K562 (cell line): ENCODE results near the gene HNMT.

Source experiments
- ARID4B ChIP-seq: sonication (generic); formaldehyde crosslinking; IDR thresholded peaks from 2 replicates; pipeline ENCODE4 v1.8.0; 2022; ENCODE audit warnings: mild to moderate bottlenecking, missing genetic modification reagents
- ATF1 ChIP-seq, 2 experiments: fragments of 450-650 bp in 1 of 2; IDR thresholded peaks; 2 replicates each; pipeline ENCODE4 v1.6.1; 2016; ENCODE audit warnings: missing compliant biosample characterization in 1 of 2, missing genetic modification characterization in 1 of 2
- CBX2 ChIP-seq: fragments of 200-600 bp; sonication (generic); IDR thresholded peaks from one replicate; pipeline ENCODE4 v1.6.1; 2012; ENCODE audit warnings: mild to moderate bottlenecking, low read length, inconsistent platforms; ENCODE audit not compliant: insufficient read depth, poor library complexity, severe bottlenecking
- CTCF ChIP-seq, 3 experiments: IDR thresholded peaks in 2 of 3; conservative IDR thresholded peaks in 1 of 3; 2 replicates each; pipeline ENCODE4 v1.5.1; 2011 to 2012; ENCODE audit warnings: low read length in 3 of 3, mild to moderate bottlenecking in 3 of 3, control low read depth in 2 of 3, improper control_type of control experiment in 1 of 3, inconsistent platforms in 1 of 3, low read depth in 1 of 3, mixed read lengths in 1 of 3, moderate library complexity in 1 of 3; ENCODE audit not compliant: insufficient read depth in 2 of 3
- EGR1 ChIP-seq: fragments of 450-650 bp; conservative IDR thresholded peaks from 2 replicates; pipeline ENCODE4 v1.6.1; 2017; ENCODE audit warnings: mild to moderate bottlenecking
- ELF1 ChIP-seq: fragments of 200-800 bp; sonication (Bioruptor generic); IDR thresholded peaks from 2 replicates; pipeline ENCODE4 v1.6.1; 2016; ENCODE audit warnings: missing genetic modification characterization, missing compliant biosample characterization
- EZH2 ChIP-seq: IDR thresholded peaks from 2 replicates; pipeline ENCODE4 v1.6.1; 2012; ENCODE audit warnings: low read depth, mild to moderate bottlenecking, inconsistent platforms, low read length, borderline replicate concordance
- GABPA ChIP-seq: fragments of 200-800 bp; sonication (Bioruptor generic); conservative IDR thresholded peaks from 2 replicates; pipeline ENCODE4 v1.6.1; 2016; ENCODE audit warnings: low read depth, missing genetic modification characterization, missing compliant biosample characterization
- L3MBTL2 ChIP-seq: fragments of 450-650 bp; IDR thresholded peaks from 2 replicates; pipeline ENCODE4 v1.6.1; 2016; ENCODE audit warnings: mild to moderate bottlenecking, moderate library complexity
- SP2 ChIP-seq: IDR thresholded peaks from 2 replicates; pipeline ENCODE4 v1.6.1; 2011; ENCODE audit warnings: mild to moderate bottlenecking, low read depth, low read length, moderate library complexity; ENCODE audit not compliant: poor library complexity, severe bottlenecking; ENCODE audit errors: extremely low read depth
- STAT5B ChIP-seq: fragments of 250-450 bp; sonication (Bioruptor Pico); IDR thresholded peaks from 2 replicates; pipeline ENCODE4 v1.8.0; 2021; ENCODE audit warnings: mild to moderate bottlenecking, inconsistent platforms
- TF ChIP-seq, protein P1 (sequence below), 2 experiments: fragments of 450-650 bp in 1 of 2; IDR thresholded peaks; 2 replicates each; pipeline ENCODE4 v1.6.1; 2011 to 2017; ENCODE audit warnings: low read depth in 2 of 2, antibody characterized with exemption in 1 of 2, borderline replicate concordance in 1 of 2, low read length in 1 of 2, mild to moderate bottlenecking in 1 of 2, mixed read lengths in 1 of 2; ENCODE audit not compliant: control insufficient read depth in 1 of 2

DNA sequence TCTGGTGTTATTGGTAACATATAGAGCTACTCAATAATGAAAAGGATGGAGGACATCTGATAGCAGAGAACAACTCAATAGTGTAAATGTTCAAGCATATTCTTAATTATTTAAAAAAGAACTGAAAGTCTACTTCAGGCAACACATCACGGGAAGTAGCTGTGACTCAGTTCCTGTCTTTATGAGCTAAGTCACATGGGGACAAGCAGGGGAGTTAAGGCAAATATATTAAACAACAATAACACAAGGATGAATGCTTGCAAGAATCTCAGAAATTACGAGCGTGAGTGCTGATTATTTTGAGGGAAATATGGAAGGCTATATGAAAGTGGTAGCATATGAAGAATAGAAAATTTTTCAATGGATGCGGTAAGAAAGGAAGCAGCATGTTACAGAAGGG is 4.0 kb upstream of the HNMT start:
- no peak for TF ChIP-seq STAT5B (CRISPR knock-in tag)
- no peak for TF ChIP-seq EGR1
- no peak for TF ChIP-seq ARID4B (CRISPR knock-in tag)
- no peak for TF ChIP-seq CBX2
- no peak for TF ChIP-seq ELF1 (tag)
- TF ChIP-seq GABPA (tag): no peak
- no peak for TF ChIP-seq ATF1 (CRISPR knock-in tag; IDR thresholded peaks at IDR 0.05)
- TF ChIP-seq ATF1 (tag; IDR thresholded peaks at IDR 0.05): no peak
- no peak for TF ChIP-seq L3MBTL2
- TF ChIP-seq, protein P1, sequence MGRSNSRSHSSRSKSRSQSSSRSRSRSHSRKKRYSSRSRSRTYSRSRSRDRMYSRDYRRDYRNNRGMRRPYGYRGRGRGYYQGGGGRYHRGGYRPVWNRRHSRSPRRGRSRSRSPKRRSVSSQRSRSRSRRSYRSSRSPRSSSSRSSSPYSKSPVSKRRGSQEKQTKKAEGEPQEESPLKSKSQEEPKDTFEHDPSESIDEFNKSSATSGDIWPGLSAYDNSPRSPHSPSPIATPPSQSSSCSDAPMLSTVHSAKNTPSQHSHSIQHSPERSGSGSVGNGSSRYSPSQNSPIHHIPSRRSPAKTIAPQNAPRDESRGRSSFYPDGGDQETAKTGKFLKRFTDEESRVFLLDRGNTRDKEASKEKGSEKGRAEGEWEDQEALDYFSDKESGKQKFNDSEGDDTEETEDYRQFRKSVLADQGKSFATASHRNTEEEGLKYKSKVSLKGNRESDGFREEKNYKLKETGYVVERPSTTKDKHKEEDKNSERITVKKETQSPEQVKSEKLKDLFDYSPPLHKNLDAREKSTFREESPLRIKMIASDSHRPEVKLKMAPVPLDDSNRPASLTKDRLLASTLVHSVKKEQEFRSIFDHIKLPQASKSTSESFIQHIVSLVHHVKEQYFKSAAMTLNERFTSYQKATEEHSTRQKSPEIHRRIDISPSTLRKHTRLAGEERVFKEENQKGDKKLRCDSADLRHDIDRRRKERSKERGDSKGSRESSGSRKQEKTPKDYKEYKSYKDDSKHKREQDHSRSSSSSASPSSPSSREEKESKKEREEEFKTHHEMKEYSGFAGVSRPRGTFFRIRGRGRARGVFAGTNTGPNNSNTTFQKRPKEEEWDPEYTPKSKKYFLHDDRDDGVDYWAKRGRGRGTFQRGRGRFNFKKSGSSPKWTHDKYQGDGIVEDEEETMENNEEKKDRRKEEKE (IDR thresholded peaks at IDR 0.05; ENCODE audit: borderline replicate concordance in 1 of 2, control insufficient read depth in 1 of 2, low read depth in 2 of 2, low read length in 1 of 2): no peak
- TF ChIP-seq CTCF (IDR thresholded peaks at IDR 0.05 in 2 of 3, conservative IDR thresholded peaks at IDR 0.05 in 1 of 3; ENCODE audit: insufficient read depth in 2 of 3, low read depth in 1 of 3, low read length in 3 of 3): no peak
- no peak for TF ChIP-seq SP2
- TF ChIP-seq EZH2: no peak
